IPS-18c (cell line): ENCODE measurements around the gene GPI.
"Not testable (repeated sequence)": the region's sequence is repeated elsewhere in the genome, so short reads cannot be mapped to it uniquely, and the experiment has no call there.

ENCODE experiments used
- H3K4me3 ChIP-seq: 2 replicates; pipeline ENCODE4 v1.7.0; 2013; ENCODE audit warnings: low read depth, mild to moderate bottlenecking, low read length, moderate library complexity; ENCODE audit not compliant: insufficient read depth
- H3K9me3 ChIP-seq: one replicate; pipeline ENCODE4 v1.6.1; 2013; ENCODE audit warnings: mild to moderate bottlenecking, low read length, moderate library complexity; ENCODE audit not compliant: control insufficient read depth, insufficient read depth

Gene GPI

DNA sequence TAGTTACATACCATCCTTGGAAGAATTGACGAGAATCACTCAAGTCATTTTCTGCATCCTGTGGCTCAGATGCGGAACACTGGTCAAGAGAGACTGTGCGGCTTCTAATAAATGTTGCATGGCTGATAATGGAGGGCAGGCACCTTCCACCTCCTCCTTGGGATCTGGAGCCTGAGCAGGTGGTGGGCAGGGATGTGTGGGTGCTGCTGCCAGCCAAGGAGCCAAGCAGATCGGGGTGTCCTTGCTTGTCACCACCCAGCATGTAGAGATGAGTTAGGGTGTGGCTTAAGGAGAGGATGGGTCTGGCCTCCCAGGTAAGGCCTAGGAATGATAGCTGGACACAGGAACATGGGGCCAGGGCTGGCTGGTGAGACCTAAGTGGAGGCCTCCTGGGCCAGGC, 17.5 kb downstream of the GPI start:
- no peaks in the 10 kb centered on the region for H3K9me3 ChIP-seq
- H3K4me3 ChIP-seq = no peak overlapping the region

GRCh38 chr19:34383599-34383998, 18.6 kb downstream of the GPI start:
- Histone ChIP-seq H3K4me3 (no peak overlapping the region), H3K9me3 (no peaks in the 10 kb centered on the region)

DNA sequence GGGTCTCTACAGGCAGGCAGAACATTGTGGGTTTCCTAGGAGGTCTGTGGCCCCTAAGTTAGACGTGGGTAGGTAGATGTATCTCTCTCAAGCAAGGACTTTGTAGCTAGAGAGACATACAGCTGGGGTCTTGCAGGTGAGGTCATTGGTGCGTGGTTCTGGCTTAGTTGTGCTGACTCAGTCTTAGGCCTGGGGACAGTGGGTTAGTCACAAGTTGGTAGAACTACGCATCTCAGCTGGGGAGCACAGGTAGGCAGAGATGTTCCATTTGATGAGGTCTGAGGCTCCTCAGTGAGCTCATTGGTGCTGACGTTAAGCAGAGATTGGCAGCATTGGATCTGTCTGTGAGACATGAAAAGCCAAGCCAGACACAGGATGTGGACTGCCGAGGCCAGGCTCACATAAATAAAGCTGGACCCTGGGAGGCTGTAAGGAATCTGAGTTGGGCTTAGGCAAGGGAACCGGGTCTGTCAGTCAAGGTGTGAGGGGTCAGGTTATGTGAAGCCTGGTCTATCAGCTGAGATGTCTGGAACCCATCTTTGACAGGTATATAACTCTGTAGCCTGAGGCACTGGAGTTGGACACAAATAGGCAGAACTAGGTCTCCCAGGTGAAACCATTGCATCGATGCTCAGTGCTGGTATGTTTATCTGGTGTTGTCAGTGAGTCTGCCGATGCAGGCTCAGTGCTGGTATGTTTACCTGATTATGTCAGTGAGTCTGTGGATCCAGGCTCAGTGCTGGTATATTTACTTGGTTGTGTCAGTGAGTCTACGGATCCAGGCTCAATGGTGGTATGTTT, 21.8 kb downstream of the GPI start:
- no peak overlapping the region for H3K4me3 ChIP-seq
- H3K9me3 ChIP-seq = no peaks in the 10 kb centered on the region

- H3K4me3 ChIP-seq = no peak overlapping the region
- H3K9me3 ChIP-seq = no peaks in the 10 kb centered on the region
These were observed 22.4 kb downstream of the GPI start for GRCh38 chr19:34387446-34387810.

DNA sequence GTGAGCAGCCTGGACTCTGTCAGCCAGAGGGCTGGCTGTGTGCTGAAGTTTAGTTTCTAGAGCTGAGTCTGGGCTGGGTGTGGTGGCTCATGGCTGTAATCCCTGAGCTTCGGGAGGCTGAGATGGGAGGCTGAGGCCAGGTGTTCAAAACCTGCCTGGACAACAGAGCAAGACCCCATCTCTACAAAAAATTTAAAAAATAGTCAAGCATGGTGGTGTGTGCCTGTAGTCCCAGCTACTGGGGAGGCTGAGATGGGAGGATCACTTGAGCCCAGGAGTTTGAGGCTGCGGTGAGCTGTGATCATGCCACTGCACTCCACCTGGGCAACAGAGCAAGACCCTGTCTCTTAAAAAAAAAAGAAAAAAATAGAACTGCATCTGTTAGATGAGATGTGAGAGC, 23.7 kb downstream of the GPI start:
- H3K4me3 ChIP-seq, H3K9me3 ChIP-seq: not testable (repeated sequence)

GRCh38 chr19:34391813-34392212, 26.8 kb downstream of the GPI start:
- Histone ChIP-seq H3K9me3 (no peaks in the 10 kb centered on the region), H3K4me3 (no peak overlapping the region)

DNA sequence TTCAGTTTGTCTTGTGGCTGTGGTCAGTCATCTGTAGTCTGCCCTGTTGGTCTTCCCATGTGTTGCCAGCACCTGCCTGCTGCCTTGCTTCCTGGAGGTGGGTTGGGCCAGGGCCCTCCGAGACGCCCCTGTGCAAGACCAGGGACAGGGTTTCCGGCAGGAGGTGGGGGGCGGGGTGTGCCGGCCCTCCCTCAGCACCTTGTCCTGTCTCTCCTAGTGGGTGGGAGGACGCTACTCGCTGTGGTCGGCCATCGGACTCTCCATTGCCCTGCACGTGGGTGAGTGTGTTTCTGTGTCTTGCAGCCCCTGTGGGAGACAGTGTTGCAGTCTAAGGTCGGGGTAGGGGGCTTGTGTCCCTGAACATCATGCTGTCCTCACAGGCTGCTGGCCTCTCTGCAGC, 28.0 kb downstream of the GPI start:
- Histone ChIP-seq H3K9me3 (no peaks in the 10 kb centered on the region), H3K4me3 (no peak overlapping the region)

GRCh38 chr19:34393629-34394028, 28.6 kb downstream of the GPI start:
- H3K4me3 ChIP-seq = no peak overlapping the region

GRCh38 chr19:34397853-34398252, 32.9 kb downstream of the GPI start:
- H3K4me3 ChIP-seq = no peak overlapping the region
- H3K9me3 ChIP-seq = no peaks in the 10 kb centered on the region

More at GRCh38 chr19:34393629-34394028, 28.6 kb downstream of the GPI start:
- no peaks in the 10 kb centered on the region for H3K9me3 ChIP-seq

- peaks cover 2% of the 10 kb centered on the region for H3K9me3 ChIP-seq
- no peak overlapping the region for H3K4me3 ChIP-seq
These were observed 34.9 kb downstream of the GPI start for GRCh38 chr19:34399886-34400285.

DNA sequence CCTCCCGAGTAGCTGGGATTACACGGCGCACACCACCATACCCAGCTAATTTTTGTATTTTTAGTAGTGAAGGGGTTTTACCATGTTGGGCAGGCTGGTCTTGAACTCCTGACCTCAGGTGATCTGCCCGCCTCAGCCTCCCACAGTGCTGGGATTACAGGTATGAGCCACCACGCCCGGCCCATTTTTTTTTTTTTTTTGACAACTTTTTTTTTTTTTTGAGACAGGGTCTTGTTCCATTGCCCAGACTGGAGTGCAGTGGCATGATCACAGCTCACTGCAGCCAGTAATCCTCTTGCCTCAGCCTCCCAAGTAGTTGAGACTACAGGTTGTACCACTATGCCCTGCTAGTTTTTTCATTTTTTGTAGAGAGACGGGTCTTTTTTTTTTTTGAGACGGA, 35.8 kb downstream of the GPI start:
- not testable (repeated sequence) for H3K4me3 ChIP-seq, H3K9me3 ChIP-seq

DNA sequence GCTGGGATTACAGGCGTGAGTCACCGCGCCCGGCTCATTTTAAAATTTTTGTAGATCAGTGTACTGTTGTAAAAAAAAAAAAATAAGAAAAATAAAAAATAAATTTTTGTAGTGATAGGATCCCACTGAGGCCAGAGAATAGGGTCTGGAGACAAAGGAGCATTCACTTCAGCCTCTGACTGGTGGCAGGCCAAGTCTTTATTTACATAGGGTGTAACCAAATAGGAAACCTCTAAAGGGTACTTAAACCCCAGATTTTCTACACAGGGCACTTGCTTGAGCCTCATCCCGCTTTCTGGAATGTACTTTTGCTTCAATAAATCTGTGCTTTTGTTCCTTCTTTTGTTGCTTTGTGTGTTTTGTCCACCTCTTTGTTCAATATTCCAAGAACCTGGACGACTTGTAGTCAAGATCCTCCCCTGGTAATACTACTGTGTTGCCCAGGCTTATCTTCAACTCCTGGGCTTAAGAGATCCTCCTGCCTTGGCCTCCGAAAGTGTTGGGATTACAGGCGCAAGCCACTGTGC, 37.1 kb downstream of the GPI start:
- Histone ChIP-seq H3K9me3 (peaks cover 2% of the 10 kb centered on the region), H3K4me3 (no peak overlapping the region)

DNA sequence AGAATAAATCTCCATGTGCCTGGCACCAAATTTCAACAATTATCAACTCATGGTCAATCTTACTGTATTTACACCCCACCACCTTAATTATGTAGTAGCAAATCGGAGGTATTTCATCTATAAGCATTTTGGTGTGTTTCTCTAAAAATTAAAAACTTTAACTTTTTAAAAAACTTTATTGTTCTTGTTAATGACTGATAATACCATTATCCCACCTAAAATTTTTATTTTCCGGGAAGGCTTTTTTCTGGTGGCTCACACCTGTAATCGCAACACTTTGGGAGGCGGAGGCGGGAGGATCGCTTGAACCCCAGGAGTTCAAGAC, 38.8 kb downstream of the GPI start:
- Histone ChIP-seq H3K4me3 (peak overlapping the region; percentile 86), H3K9me3 (peaks cover 2% of the 10 kb centered on the region)

DNA sequence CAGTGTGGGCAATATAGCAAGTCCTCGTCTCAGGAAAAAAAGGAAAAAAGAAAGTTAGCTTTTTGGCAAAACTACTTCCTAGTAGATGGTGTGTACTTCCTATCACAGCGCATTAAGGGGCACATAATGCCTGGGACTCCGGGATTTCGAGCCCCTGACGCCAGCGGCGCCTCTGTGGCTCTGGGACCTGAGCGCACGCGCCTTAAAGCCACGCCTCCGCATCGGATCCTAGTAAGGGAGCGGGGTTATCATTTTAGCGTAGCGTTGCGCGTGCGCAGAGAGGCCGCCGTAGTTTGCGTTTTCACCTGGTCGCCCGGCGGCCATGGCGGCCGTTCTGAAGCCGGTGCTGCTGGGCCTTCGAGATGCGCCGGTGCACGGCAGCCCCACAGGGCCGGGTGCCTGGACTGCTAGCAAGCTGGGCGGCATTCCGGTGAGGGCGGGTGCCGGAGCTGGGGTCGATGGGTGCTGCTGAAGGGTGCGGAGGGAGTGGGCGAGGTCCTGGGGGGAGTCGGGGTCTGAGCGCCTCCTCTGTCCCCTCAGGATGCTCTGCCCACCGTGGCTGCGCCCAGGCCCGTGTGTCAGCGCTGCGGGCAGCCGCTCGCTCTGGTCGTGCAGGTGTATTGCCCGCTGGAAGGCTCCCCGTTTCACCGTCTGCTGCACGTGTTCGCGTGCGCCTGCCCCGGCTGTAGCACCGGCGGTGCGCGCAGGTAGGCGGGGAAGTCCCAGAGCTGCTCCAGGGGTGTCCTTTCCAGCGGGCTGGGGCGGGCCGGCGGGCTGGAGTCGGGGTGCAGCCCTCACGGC, 39.3 kb downstream of the GPI start, which contains the start of gene PDCD2L:
PDCD2L (plus strand) TSS at position 291 of the 801 bp plus-strand sequence; CDS start at position 323, 32 bp downstream.
- Histone ChIP-seq H3K4me3 (peak within 1 kb of the TSS; percentile 86), H3K9me3 (peaks cover 2% of the 10 kb centered on the region)

- no peak overlapping the region for H3K4me3 ChIP-seq
- H3K9me3 ChIP-seq = peaks cover 2% of the 10 kb centered on the region
These were observed 41.1 kb downstream of the GPI start for GRCh38 chr19:34405892-34406660.

GRCh38 chr19:34408411-34408810, 43.4 kb downstream of the GPI start:
- no peak overlapping the region for H3K4me3 ChIP-seq
- peaks cover 2% of the 10 kb centered on the region for H3K9me3 ChIP-seq
